WERI-Rb-1 (cell line): ENCODE measurements around the gene ACIN1.
A peak's percentile ranks its signal among the peaks of the same experiment; 100 is the strongest.

Experiments
- DNase-seq: peaks from one replicate; pipeline ENCODE4 v3.0.0-alpha.2; 2020
- H3K27ac ChIP-seq: fragments of 250-450 bp; sonication (Bioruptor Pico); 2 replicates; pipeline ENCODE4 v1.5.1; 2020; ENCODE audit warnings: mild to moderate bottlenecking, moderate library complexity
- H3K27me3 ChIP-seq: fragments of 250-450 bp; sonication (Bioruptor Pico); 2 replicates; pipeline ENCODE4 v1.5.1; 2021; ENCODE audit warnings: mild to moderate bottlenecking, low read depth, moderate library complexity; ENCODE audit not compliant: insufficient read depth, severe bottlenecking
- H3K36me3 ChIP-seq: fragments of 250-450 bp; sonication (Bioruptor Pico); 2 replicates; pipeline ENCODE4 v1.5.1; 2020; ENCODE audit warnings: mild to moderate bottlenecking, moderate library complexity
- H3K4me3 ChIP-seq: 2 replicates; pipeline ENCODE4 v1.5.1; 2011; ENCODE audit warnings: low read depth, mild to moderate bottlenecking, control low read depth, low read length
- H3K9me3 ChIP-seq: fragments of 250-450 bp; sonication (Bioruptor Pico); 2 replicates; pipeline ENCODE4 v1.5.1; 2021; ENCODE audit warnings: mild to moderate bottlenecking, moderate library complexity; ENCODE audit not compliant: severe bottlenecking
- TF ChIP-seq, protein P1 (sequence below): IDR thresholded peaks from 2 replicates; pipeline ENCODE4 v1.5.1; 2011; ENCODE audit warnings: low read depth, mild to moderate bottlenecking, control low read depth, inconsistent platforms, low read length

Gene ACIN1

DNA sequence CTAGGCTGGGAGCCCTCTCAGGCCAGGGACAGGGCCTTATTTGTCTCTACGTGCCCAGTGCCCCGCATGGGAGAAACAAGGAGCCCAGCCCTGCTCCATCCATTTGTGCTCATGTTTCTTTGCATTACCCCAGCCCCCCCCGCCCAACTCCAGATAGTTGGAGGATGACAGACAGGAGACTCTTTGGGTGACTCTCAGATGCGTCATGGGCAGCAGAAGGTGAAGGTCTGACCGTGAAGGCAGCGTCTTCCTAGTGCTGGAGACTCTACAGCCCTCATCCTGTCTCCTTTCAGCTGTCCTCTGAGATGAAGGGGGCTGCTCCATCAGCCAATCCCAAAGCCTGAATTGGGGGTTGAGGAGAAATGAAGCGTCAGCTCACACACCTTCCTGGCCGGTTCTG is 53.2 kb downstream of the ACIN1 start:
- TF ChIP-seq, protein P1, sequence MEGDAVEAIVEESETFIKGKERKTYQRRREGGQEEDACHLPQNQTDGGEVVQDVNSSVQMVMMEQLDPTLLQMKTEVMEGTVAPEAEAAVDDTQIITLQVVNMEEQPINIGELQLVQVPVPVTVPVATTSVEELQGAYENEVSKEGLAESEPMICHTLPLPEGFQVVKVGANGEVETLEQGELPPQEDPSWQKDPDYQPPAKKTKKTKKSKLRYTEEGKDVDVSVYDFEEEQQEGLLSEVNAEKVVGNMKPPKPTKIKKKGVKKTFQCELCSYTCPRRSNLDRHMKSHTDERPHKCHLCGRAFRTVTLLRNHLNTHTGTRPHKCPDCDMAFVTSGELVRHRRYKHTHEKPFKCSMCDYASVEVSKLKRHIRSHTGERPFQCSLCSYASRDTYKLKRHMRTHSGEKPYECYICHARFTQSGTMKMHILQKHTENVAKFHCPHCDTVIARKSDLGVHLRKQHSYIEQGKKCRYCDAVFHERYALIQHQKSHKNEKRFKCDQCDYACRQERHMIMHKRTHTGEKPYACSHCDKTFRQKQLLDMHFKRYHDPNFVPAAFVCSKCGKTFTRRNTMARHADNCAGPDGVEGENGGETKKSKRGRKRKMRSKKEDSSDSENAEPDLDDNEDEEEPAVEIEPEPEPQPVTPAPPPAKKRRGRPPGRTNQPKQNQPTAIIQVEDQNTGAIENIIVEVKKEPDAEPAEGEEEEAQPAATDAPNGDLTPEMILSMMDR, result no peak
- H3K27me3 ChIP-seq, result no peaks in the 10 kb centered on the region
- H3K4me3 ChIP-seq, result no peak overlapping the region
- H3K27ac ChIP-seq, result no peak overlapping the region
- DNase-seq, result no peak
- no peaks in the 10 kb centered on the region for H3K36me3 ChIP-seq
- H3K9me3 ChIP-seq, result no peaks in the 10 kb centered on the region

DNA sequence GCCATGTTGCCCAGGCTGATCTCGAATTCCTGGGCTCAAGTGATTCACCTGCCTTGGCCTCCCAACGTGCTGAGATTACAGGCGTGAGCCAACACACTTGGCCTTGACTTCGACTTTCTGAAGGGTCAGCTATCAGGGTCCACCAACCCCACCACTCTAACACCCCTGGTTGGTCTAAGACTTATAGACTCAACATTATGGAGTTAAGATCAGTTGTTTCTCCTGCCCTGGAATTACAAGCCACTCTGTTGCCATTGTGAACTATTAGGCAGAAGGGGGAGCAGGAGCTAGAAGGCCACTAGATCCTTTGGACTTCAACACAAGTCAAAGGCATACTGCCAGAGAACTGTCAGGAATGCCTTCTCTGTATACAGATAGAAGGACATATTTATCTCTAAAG is 54.8 kb downstream of the ACIN1 start:
- H3K27ac ChIP-seq, result no peak overlapping the region

DNA sequence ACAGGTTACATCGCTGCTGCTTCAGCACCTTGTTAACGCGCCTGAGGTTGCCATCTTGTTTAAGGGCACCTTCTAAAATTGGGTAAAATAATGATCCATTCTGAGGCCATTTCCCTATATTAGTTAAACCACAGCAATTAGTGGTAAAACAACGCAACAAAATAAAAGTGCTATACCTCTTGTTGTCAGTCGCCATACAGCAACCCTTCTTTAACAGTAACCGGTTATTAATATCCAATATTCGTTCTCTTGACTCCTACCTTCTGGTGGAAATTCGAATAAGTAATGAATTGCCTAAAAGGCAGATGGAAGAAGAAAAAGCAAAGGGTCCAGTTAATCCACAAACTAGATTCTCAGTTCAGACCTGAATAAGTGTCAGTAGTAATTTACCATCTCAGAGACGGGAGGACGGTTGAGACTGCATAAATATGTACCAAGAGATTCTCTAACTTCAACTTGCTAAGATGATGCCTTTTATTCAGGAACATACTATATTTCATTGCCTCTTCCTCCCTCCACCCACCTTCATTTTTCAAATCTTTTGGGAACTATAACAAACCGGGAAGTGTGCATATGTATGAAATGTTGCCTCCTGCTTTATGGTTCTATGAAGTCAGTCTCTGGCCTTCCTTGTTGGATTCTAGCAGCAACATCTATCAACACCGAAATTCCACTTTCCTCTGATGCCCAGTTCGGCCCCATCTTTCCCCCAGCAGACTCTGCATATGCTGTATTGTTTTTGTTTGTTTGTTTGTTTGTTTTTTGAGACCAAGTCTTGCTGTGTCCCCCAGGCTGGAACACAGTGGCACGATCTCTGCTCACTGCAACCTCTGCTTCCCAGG is 59.4 kb downstream of the ACIN1 start:
- no peak for DNase-seq
- no peaks in the 10 kb centered on the region for H3K27me3 ChIP-seq
- no peaks in the 10 kb centered on the region for H3K9me3 ChIP-seq
- peak overlapping the region; percentile 93 for H3K27ac ChIP-seq
- peaks cover 32% of the 10 kb centered on the region for H3K36me3 ChIP-seq
- H3K4me3 ChIP-seq, result peak overlapping the region; percentile 95
- TF ChIP-seq, protein P1, result no peak

More for the DNA sequence above, 54.8 kb downstream of the ACIN1 start:
- no peaks in the 10 kb centered on the region for H3K36me3 ChIP-seq
- no peak for DNase-seq
- TF ChIP-seq, protein P1, result no peak
- H3K27me3 ChIP-seq, result no peaks in the 10 kb centered on the region
- H3K4me3 ChIP-seq, result no peak overlapping the region
- no peaks in the 10 kb centered on the region for H3K9me3 ChIP-seq

DNA sequence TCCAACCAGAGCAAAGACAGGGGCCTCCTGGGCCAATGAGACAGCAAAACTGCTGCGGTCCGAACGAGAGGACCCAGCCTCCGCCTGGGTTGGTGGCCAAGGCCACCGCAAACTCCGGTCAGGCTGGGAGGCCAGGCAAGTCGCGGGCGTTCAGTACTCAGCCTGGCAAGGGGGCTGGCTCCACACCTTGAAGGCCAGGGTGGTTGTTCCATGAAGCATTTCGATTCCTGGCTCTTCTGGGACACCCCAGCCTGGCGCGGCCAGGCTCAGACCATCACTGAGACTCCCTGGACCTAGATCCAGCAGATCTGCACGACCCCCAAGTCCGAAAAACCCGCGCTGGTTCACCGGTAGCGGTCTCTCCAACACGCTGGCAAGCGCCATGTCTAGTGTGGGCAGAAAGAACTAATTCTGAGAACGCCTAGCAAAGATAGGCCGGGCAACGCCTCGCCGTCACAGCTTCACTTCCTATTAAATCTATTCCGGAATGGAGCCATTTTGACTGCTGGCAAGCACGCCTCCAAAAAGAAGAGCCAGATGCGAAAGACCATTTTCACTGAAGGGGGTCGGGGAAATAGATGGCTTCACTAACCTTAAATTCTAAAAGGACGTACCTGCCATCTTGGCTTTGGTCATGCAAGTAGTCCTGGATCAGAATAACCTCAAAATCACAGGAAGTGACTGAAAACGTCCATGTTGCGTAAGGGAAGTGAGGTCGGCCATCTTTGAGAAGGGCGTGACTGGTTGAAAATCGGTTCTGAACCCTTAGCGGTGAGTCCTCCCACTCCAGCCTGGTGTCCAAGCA is 60.2 kb downstream of the ACIN1 start, which contains the start of gene PSMB5:
Gene PSMB5, minus strand, starts transcription at position 403 of the 805 bp plus-strand sequence. Its CDS starts 19 bp downstream, at position 384.
- TF ChIP-seq, protein P1, result no peak
- peak; percentile 92 for DNase-seq
- peaks cover 40% of the 10 kb centered on the region for H3K36me3 ChIP-seq
- no peaks in the 10 kb centered on the region for H3K27me3 ChIP-seq
- H3K27ac ChIP-seq, result peak within 1 kb of the TSS; percentile 93
- H3K9me3 ChIP-seq, result no peaks in the 10 kb centered on the region
- peak within 1 kb of the TSS; percentile 95 for H3K4me3 ChIP-seq

GRCh38 chr14:23033801-23034497 is 61.0 kb downstream of the ACIN1 start:
- DNase-seq, result no peak
- Histone ChIP-seq H3K27ac (peak overlapping the region; percentile 93), H3K27me3 (no peaks in the 10 kb centered on the region), H3K4me3 (peak overlapping the region; percentile 95), H3K36me3 (peaks cover 48% of the 10 kb centered on the region), H3K9me3 (no peaks in the 10 kb centered on the region)
- TF ChIP-seq, protein P1, result no peak
